HG03565 (cell line): Measurements from ENCODE around the gene CYB5A.

Experiments used
- ATAC-seq: cut with Tn5 transposase; IDR thresholded peaks from one replicate; pipeline ENCODE4 v1.9.1; 2021; ENCODE audit warnings: mild to moderate bottlenecking, moderate library complexity; ENCODE audit not compliant: unreplicated experiment

CYB5A gene

DNA sequence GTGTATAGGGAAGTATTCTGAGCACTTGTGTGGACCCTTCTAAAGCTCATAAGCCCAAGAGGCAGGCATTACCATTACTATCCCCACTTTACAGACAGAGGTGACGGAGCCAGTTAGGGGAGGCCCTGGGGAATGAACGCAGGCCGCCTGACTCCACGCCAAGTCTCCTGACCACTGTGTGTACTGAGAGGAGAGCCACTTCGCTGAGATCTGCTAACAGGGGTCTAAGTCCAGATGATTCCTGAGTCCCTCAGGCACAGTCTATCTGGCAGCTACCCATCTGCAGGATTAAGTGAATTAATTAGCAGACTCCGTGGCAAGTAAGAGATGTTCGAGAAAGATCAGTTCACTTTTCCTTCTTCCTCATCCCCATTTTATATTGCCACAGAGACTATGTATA lies 13.7 kb downstream of the CYB5A start:
- no peak for ATAC-seq

DNA sequence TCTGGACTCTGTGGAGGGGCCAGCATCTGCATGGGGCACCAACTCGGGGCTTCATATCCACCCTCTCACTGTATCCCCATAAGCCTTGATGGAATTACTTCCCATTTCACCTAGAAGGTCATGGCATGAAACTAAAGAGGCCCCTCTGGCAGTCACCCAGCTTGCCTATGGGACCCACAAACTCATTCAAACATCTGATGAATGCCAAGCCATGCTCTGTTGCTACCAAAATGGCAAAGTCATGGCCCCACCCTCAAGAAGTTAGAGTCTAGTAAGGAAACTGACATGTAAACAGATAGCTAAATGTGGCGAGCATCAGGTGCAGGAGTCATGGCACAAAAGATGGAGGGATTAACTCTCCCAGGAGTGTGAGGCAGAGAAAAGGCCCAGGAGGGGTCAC lies 14.5 kb downstream of the CYB5A start:
- no peak for ATAC-seq

DNA sequence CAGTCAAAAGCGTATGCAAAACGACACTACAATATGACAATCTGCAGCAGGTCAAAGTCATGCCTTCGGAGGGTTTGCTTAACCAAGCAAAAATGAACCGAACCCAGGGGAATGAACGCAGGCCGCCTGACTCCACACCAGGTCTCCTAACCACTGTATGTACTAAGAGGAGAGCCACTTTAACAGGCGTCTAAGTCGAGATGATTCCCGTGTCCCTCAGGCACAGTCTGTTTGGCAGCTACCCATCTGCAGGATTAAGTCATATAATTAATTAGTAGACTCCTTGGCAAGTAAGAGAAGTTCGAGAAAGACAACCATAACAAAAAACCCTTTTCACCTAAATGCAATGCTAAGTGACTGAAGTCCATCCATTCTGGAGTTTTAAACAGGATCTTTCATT lies 15.2 kb downstream of the CYB5A start:
- ATAC-seq = no peak

DNA sequence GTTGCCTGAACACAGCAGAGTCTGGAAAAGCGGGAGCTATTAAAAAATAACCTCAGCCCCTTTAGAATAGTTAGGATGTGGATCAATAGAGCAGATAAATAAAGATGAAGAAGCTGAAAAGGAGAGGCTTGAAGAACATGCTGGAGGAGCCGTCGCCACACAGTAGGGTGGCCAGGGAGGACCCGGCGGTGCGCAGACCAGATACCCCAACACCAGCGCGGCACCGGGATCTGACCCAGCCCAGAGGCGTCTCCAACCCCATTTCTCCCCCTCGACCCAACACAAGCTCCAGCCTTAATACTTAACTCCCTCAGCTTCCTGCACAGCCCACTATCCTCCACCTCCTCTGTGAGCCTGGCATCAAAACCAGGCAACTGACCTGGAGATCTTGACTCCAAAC lies 16.0 kb downstream of the CYB5A start:
- no peak for ATAC-seq

DNA sequence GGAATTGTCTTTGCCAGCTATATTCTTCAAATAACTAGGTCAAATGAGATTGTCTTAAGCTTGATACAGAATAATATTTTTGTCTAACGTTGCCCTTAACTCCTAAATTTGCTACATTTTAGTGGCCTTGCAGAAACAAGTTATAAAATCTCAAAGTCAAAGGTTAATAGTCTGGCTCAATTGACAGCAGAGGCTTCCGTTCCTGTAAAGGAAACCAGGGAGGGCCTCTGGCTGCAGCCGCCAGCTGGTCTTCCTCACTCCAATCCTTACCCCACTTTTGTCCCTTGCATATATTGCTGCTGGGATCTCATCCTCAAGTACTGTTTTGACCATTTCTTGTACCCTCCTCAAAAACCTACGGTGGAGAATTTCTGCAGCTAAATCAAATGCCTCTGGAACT lies 17.1 kb downstream of the CYB5A start:
- ATAC-seq = no peak

DNA sequence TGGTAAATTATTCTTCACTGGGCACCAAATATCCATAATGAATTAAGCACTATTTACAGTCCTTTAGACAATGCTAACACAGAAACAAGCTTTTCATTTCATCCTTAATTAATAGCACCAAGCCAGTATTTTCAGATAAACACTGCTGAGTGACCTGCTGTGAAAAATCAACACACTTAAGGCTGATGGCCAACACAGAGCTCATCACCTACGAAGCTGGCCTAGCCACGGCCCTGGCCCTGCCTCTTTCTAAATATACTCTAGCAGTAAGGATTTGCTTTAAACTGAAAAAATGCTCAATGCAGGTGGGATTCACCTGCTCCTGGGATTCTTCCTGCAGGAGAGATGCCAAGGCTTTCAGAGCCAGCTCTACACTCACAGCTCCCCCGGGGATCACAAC lies 18.4 kb downstream of the CYB5A start:
- no peak for ATAC-seq

DNA sequence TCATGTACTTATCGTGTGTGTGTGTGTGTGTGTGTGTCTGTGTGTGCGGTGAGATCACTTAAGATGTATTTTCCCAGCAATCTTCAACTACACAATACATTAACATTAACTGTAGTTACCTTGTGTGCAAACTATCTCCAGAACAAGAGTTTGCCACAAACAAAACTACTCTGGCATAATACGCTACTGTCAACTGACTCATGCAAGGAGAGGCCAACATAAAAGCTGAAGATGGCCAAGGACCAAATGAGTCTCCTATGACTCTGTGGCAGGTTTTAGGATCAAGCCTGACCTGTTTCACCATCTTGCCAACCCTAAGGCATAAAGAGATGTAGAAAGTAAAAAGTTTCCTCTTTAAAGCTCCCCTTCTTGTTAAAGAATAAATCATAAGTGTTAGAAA lies 20.1 kb downstream of the CYB5A start:
- ATAC-seq = no peak

DNA sequence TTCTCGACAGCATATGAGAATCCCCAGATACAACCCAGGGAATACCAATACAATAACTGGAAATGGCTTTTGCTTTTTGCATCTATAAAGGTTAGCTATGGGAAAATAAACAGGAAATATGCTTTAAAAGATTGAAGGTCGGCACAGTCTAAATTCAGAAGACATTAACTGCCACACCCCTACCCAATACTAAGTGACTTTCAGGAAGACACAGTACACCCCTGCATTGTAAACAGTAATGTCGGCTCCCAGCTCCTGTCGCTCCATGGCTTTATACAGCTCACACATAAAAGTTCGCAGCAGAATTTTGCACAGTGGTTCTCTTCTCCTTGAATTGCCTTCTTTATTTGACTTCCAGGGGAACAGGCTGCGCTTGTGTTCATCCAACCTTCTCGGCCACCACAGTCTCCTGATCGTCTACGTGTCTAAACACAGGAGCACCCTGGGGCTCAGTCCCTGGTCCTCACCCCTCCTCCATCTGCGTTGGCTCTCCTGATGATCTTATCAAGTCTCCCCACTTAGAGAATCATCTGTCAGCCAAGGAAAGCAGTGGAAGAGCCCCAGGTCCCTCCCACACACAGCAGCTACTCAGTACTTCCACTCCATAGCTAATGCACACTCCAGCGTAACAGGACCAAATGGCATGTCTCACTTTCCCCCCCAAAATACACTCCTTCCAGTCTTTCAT lies 22.7 kb downstream of the CYB5A start:
- no peak for ATAC-seq

DNA sequence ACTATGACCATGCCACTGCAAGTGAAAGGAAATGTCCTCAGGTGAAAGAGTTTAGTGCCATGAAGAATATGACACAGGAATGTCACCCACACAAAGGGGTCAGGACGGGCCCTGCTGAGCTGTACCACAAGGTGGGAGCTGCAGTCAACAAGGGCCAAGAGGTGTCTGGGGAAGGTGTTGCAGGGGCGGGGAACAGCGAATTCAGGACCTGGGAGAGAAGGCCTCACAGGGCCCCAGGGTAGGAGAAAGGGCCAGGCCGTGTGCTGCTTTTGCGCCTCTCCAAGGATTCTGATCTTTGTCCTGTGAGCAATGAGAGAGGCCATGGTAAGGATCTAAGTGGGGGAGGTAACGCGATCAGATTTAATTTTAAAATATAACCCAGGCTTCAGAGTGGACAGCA lies 23.6 kb downstream of the CYB5A start:
- ATAC-seq = no peak

DNA sequence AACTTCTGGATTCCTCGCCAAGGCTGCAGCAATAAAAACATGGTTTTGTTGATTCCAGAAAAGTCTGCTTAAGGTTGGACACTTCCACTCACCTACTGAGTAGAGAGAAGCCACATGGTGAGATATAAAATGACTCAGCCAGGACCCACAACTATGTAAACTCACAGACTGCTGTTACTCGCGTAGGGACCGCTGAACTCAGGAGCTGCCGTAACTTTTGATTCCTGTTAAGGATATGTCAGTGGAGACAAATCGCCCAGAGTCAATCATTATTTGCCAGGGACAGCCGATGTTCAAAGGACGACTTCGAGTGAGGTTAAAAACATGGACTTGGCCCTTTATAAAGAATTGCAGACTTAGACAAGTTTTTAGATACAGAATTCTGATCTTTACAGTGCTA lies 25.6 kb downstream of the CYB5A start:
- no peak for ATAC-seq

DNA sequence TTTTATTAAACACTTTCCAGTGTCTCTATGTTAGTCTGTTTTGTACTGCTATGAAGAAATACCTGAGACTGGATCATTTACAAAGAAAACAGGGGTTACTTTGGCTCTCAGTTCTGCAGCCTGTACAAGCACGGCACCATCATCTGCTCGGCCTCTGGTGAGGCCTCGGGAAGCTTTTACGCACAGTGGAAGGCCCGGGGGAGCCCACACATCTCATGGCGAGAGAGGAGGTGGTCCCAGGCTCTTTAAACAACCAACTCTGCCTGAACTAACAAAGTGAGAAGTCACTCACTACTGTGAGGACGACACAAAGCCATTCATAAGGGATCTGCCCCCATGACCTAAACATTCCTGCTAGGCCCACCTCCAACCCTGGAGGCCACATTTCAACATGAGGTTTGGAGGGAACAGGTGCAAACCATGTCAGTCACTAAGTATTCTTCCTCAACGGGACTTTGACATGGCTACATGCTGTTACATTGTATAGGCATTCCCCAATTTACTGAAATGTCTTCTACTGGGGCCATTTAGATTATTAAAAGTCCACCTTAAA lies 26.1 kb downstream of the CYB5A start:
- ATAC-seq = no peak

DNA sequence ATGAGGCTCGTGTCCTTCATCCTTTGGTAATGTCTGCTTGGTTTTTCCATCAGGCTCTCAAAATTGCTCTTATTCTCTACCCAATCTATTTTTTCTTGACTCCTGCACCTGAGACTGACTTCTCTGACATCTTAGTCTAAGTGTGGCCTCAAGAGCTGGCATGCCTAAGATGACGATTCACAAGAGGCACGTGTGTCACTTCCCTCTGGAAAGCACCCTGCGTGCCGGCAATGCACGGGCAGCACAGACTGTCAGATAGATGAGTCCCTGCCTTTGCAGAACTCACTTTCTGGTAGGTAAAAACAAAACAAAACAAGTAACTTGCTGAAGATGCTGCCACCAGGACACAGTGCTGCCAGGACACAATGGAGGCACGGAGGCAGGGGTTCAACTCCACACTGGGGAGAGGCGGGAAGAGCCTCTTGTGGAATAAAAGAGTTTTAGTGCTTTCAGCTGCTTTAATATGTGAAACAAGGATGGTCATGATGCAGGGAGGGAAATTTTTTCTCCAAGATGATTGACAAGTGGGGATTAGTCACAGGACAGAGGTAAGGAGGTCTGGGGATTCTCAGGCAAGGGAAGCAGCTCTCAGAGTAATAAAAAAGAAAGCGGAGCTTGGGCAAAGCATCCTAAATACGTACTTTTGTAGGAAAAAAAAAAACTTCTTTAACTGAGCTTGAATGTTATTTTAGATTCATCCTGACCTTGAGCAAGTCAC lies 27.3 kb downstream of the CYB5A start:
- peak; percentile 82 for ATAC-seq

DNA sequence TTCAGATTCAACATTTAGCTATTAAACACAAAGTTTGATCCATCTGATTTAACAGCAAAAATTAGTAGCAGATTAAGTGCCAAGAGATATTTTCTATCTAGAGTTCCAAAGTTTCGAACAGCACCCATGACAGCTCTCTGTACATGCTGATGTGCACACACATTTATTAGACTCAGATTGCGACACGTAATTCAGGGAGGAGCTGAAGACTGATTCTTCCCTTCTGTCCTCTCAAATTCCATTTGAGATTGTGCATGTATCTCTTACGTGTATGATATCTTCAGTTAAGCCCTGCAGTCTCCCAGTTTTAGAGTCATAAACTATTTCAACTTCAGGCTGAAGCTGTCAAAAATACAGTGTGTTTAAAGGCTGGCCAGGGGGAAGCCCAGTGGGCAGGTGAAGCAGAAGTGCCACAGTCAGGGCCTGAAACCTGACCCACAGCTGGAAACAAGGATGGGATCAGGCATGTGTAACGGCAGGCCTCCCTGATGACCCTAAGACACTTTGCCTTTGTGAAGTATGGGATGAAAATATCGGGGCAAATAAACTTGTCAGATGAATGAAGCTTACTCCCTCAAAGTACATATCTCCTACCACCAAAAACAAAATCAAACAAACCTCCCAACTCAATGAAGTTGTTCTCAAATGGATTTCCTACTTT lies 30.6 kb downstream of the CYB5A start:
- no peak for ATAC-seq

DNA sequence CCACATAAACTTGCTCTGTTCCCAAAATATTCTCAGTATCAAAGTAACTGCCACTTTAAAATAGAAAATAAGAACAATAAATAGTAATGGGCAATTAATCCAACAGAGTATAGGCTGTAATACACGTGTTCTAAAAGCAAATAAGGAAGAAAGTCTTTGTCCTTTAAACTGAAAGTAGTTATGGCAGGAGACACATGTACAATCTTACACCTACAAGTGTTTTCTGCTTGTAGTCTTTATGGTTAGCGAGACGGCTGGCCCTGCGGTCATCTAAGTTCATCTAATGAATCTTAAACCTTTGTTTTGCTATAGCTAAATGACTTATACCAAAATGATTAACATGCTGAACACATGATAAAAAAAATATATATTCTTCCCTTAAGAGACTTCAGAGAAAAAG lies 32.4 kb downstream of the CYB5A start:
- no peak for ATAC-seq

DNA sequence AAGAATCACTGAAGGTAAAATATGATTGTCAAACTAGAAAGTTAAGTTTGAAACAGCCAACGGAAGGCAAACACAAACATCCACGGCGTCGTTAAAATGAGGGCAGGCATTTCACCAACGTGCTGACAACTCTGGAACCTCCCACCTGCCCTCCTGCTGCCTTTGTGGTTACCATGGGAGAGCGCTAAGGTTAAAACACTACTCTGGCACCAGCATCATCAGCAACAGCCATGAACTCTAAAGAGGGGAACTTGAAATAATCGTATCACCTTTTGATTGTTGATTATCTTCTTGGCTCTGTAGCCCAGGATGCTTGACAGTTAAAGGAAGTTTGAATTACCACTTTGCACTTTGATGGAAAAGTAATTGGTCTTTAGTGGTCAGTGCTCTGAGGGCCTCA lies 34.7 kb downstream of the CYB5A start:
- ATAC-seq = no peak

DNA sequence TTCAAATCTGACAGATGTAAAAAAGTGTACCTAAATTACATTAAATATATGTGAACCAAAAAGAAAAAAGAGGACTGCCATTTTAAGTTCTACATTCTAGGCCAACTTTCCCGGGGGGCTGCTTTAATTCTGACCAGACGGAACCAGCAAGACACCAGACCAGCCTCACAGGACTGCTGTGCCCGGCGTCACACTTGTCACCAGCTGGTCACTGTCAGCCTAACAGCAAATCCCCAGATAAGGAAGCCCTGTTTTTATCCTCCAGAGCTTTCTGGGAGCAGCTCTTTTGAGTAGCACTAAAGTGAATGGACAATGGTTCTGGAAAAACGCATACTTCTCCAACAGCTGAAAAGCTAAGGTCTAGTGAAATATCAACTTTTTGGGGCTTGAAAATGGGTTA lies 35.6 kb downstream of the CYB5A start:
- ATAC-seq = no peak

DNA sequence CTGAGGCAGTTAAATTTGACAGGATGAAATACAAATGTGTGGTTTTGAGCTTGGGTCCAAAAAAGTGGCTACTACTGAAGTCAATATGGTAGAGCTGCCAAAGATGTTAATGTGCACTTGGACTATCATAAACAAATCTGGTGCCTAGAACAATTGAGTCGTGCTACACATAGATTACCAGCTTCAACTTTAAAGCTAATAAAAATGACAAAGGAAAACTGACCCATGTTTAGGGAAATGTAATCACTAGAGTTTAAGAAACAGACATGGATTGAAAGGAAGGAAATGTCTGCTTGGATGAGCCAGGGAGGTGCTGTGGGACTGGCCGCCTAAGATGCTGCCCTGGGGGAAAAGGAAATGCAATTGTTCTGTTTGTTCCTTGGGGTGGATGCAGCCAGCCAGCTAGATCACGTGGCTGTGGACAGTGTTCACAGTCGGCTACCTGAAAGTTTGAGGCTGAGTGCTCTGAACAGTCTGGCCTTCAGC lies 36.6 kb downstream of the CYB5A start:
- no peak for ATAC-seq

DNA sequence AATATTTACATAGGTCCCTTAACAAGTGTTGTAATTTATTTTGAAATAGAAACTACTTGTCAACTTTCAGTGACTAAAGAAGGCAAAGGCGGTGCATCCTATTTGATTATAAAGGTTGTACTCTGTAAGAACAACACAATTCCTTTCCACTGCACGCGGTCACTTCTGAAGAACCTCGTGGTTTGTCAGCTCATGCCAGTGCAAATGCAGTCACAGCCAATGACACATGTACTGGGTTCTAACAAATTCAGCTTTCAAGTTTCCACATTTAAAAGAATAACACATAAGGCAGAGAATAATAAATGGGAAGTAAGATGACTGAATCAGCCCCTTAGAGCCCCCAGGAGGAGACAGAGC lies 39.7 kb downstream of the CYB5A start:
- ATAC-seq = no peak

DNA sequence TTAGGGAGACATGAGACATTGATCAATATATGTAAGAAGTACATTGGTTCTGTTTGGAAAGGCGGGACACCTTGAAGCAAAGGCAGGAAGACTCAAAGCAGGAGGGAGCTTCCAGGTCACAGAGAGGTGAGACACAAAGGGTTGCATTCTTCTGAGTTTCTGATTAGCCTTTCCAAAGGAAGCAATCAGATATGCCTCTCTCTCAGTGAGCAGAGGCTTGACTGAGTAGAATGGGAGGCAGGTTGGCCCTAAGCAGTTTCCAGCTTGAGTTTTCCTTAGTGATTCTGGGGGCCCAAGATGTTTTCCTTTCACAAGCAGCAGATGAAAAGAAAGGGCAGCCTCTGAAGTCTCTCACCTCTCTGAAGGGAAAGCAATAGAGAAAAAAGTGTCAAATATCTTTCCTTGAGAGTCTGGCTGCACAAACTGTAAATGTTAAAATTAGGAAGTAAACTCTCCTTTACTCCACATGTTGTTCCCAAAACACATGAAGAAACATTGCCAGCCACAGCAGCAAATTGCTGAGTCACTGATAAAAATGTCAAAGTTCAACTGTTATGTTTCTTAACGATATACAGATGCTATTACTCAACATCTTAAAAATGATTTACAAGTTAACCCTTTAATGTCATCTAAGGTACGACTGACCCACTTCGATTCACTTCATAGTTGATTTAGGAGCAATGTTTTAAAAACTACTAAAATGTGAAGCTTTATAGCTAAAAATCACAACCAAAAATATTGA lies 40.3 kb downstream of the CYB5A start:
- no peak for ATAC-seq

DNA sequence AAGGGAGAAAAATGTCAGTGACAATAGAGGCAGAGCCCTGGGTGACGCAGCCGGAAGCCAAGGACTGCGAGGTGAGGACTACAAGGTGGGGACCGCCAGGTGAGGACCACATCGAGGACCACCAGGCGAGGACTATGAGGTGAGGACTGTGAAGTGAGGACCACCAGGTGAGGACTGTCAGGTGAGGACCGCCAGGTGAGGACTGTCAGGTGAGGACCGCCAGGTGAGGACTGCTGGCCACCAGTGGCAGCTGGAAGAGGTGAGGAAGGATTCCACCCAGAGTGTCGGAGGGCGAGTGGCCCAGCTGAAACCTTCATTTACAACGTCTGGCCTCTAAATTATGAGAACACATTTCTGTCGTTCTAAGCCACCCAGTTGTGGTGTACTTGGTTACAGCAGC lies 41.6 kb downstream of the CYB5A start:
- ATAC-seq = no peak
